ENCODE measurements around the gene BTBD16.

BTBD16 gene

GRCh38 chr10:122373108-122373507 lies 102.0 kb downstream of the BTBD16 start:
- Histone ChIP-seq H3K27ac (ENCODE audit: low read length) (no peak overlapping the region), H3K36me3 (ENCODE audit: control insufficient read depth in 1 of 2, insufficient read depth in 2 of 2, low read length in 2 of 2) (no peaks in the 10 kb centered on the region), H3K4me1 (ENCODE audit: control insufficient read depth in 1 of 2, insufficient read depth in 2 of 2, low read length in 2 of 2) (no peaks in the 10 kb centered on the region), H3K9me3 (ENCODE audit: control insufficient read depth in 1 of 2, low read length in 2 of 2) (no peaks in the 10 kb centered on the region), H3K27me3 (ENCODE audit: low read depth, low read length) (no peaks in the 10 kb centered on the region), H3K4me3 (ENCODE audit: low read depth in 1 of 2, low read length in 2 of 2) (peak overlapping the region in 1 of 2 donors; percentile 83)

- H3K9me3 ChIP-seq (ENCODE audit: control insufficient read depth in 1 of 2, low read length in 2 of 2), result no peaks in the 10 kb centered on the region
- peak overlapping the region; percentile 74 for H3K27ac ChIP-seq (ENCODE audit: low read length)
- no peaks in the 10 kb centered on the region for H3K4me1 ChIP-seq (ENCODE audit: control insufficient read depth in 1 of 2, insufficient read depth in 2 of 2, low read length in 2 of 2)
- H3K27me3 ChIP-seq (ENCODE audit: low read depth, low read length), result no peaks in the 10 kb centered on the region
- H3K36me3 ChIP-seq (ENCODE audit: control insufficient read depth in 1 of 2, insufficient read depth in 2 of 2, low read length in 2 of 2), result no peaks in the 10 kb centered on the region
- peak overlapping the region; percentile 79 to 83 for H3K4me3 ChIP-seq (ENCODE audit: low read depth in 1 of 2, low read length in 2 of 2)
Measured at GRCh38 chr10:122373721-122374120, 102.6 kb downstream of the BTBD16 start.

- Histone ChIP-seq H3K4me1 (ENCODE audit: control insufficient read depth in 1 of 2, insufficient read depth in 2 of 2, low read length in 2 of 2) (no peaks in the 10 kb centered on the region), H3K27me3 (ENCODE audit: low read depth, low read length) (no peaks in the 10 kb centered on the region), H3K36me3 (ENCODE audit: control insufficient read depth in 1 of 2, insufficient read depth in 2 of 2, low read length in 2 of 2) (no peaks in the 10 kb centered on the region), H3K4me3 (ENCODE audit: low read depth in 1 of 2, low read length in 2 of 2) (peak within 1 kb of the TSS; percentile 83 to 91), H3K27ac (ENCODE audit: low read length) (peak within 1 kb of the TSS; percentile 86), H3K9me3 (ENCODE audit: control insufficient read depth in 1 of 2, low read length in 2 of 2) (no peaks in the 10 kb centered on the region)
Measured at GRCh38 chr10:122374237-122374858, 103.3 kb downstream of the BTBD16 start, which contains the start of gene PLEKHA1. PLEKHA1 (plus strand) TSS chr10:122374708; CDS start chr10:122393201, 18,493 bp downstream.

- H3K4me3 ChIP-seq (ENCODE audit: low read depth in 1 of 2, low read length in 2 of 2), result peak overlapping the region; percentile 83 to 91
- H3K27ac ChIP-seq (ENCODE audit: low read length), result peak overlapping the region; percentile 86
- no peaks in the 10 kb centered on the region for H3K4me1 ChIP-seq (ENCODE audit: control insufficient read depth in 1 of 2, insufficient read depth in 2 of 2, low read length in 2 of 2)
- no peaks in the 10 kb centered on the region for H3K36me3 ChIP-seq (ENCODE audit: control insufficient read depth in 1 of 2, insufficient read depth in 2 of 2, low read length in 2 of 2)
- H3K9me3 ChIP-seq (ENCODE audit: control insufficient read depth in 1 of 2, low read length in 2 of 2), result no peaks in the 10 kb centered on the region
- H3K27me3 ChIP-seq (ENCODE audit: low read depth, low read length), result no peaks in the 10 kb centered on the region
Measured at GRCh38 chr10:122374859-122375678, 104.0 kb downstream of the BTBD16 start.

GRCh38 chr10:122375679-122376160 lies 104.6 kb downstream of the BTBD16 start:
- Histone ChIP-seq H3K4me1 (ENCODE audit: control insufficient read depth in 1 of 2, insufficient read depth in 2 of 2, low read length in 2 of 2) (no peaks in the 10 kb centered on the region), H3K9me3 (ENCODE audit: control insufficient read depth in 1 of 2, low read length in 2 of 2) (no peaks in the 10 kb centered on the region), H3K27ac (ENCODE audit: low read length) (peak overlapping the region; percentile 86), H3K4me3 (ENCODE audit: low read depth in 1 of 2, low read length in 2 of 2) (peak overlapping the region; percentile 83 to 91), H3K36me3 (ENCODE audit: control insufficient read depth in 1 of 2, insufficient read depth in 2 of 2, low read length in 2 of 2) (no peaks in the 10 kb centered on the region), H3K27me3 (ENCODE audit: low read depth, low read length) (no peaks in the 10 kb centered on the region)

- Histone ChIP-seq H3K9me3 (ENCODE audit: control insufficient read depth in 1 of 2, low read length in 2 of 2) (no peaks in the 10 kb centered on the region), H3K27me3 (ENCODE audit: low read depth, low read length) (no peaks in the 10 kb centered on the region), H3K4me1 (ENCODE audit: control insufficient read depth in 1 of 2, insufficient read depth in 2 of 2, low read length in 2 of 2) (no peaks in the 10 kb centered on the region), H3K27ac (ENCODE audit: low read length) (no peak overlapping the region), H3K4me3 (ENCODE audit: low read depth in 1 of 2, low read length in 2 of 2) (peak overlapping the region in 1 of 2 donors; percentile 91), H3K36me3 (ENCODE audit: control insufficient read depth in 1 of 2, insufficient read depth in 2 of 2, low read length in 2 of 2) (no peaks in the 10 kb centered on the region)
Measured at GRCh38 chr10:122376364-122376961, 105.4 kb downstream of the BTBD16 start.

- no peaks in the 10 kb centered on the region for H3K9me3 ChIP-seq (ENCODE audit: control insufficient read depth in 1 of 2, low read length in 2 of 2)
- H3K4me3 ChIP-seq (ENCODE audit: low read depth in 1 of 2, low read length in 2 of 2), result no peak overlapping the region
- H3K4me1 ChIP-seq (ENCODE audit: control insufficient read depth in 1 of 2, insufficient read depth in 2 of 2, low read length in 2 of 2), result no peaks in the 10 kb centered on the region
- H3K36me3 ChIP-seq (ENCODE audit: control insufficient read depth in 1 of 2, insufficient read depth in 2 of 2, low read length in 2 of 2), result no peaks in the 10 kb centered on the region
- H3K27ac ChIP-seq (ENCODE audit: low read length), result no peak overlapping the region
- no peaks in the 10 kb centered on the region for H3K27me3 ChIP-seq (ENCODE audit: low read depth, low read length)
Measured at GRCh38 chr10:122379041-122379440, 107.9 kb downstream of the BTBD16 start.

- no peaks in the 10 kb centered on the region for H3K9me3 ChIP-seq (ENCODE audit: control insufficient read depth in 1 of 2, low read length in 2 of 2)
- no peak overlapping the region for H3K4me3 ChIP-seq (ENCODE audit: low read depth in 1 of 2, low read length in 2 of 2)
- no peak overlapping the region for H3K27ac ChIP-seq (ENCODE audit: low read length)
- no peaks in the 10 kb centered on the region for H3K27me3 ChIP-seq (ENCODE audit: low read depth, low read length)
- H3K4me1 ChIP-seq (ENCODE audit: control insufficient read depth in 1 of 2, insufficient read depth in 2 of 2, low read length in 2 of 2), result no peaks in the 10 kb centered on the region
- no peaks in the 10 kb centered on the region for H3K36me3 ChIP-seq (ENCODE audit: control insufficient read depth in 1 of 2, insufficient read depth in 2 of 2, low read length in 2 of 2)
Measured at GRCh38 chr10:122379537-122379936, 108.4 kb downstream of the BTBD16 start.

- Histone ChIP-seq H3K36me3 (ENCODE audit: control insufficient read depth in 1 of 2, insufficient read depth in 2 of 2, low read length in 2 of 2) (no peaks in the 10 kb centered on the region), H3K4me1 (ENCODE audit: control insufficient read depth in 1 of 2, insufficient read depth in 2 of 2, low read length in 2 of 2) (no peaks in the 10 kb centered on the region), H3K9me3 (ENCODE audit: control insufficient read depth in 1 of 2, low read length in 2 of 2) (no peaks in the 10 kb centered on the region), H3K27me3 (ENCODE audit: low read depth, low read length) (no peaks in the 10 kb centered on the region), H3K27ac (ENCODE audit: low read length) (no peak overlapping the region), H3K4me3 (ENCODE audit: low read depth in 1 of 2, low read length in 2 of 2) (no peak overlapping the region)
Measured at GRCh38 chr10:122380703-122381102, 109.6 kb downstream of the BTBD16 start.

GRCh38 chr10:122381680-122382079 lies 110.6 kb downstream of the BTBD16 start:
- Histone ChIP-seq H3K36me3 (ENCODE audit: control insufficient read depth in 1 of 2, insufficient read depth in 2 of 2, low read length in 2 of 2) (no peaks in the 10 kb centered on the region), H3K9me3 (ENCODE audit: control insufficient read depth in 1 of 2, low read length in 2 of 2) (no peaks in the 10 kb centered on the region), H3K4me3 (ENCODE audit: low read depth in 1 of 2, low read length in 2 of 2) (no peak overlapping the region), H3K27ac (ENCODE audit: low read length) (no peak overlapping the region), H3K4me1 (ENCODE audit: control insufficient read depth in 1 of 2, insufficient read depth in 2 of 2, low read length in 2 of 2) (no peaks in the 10 kb centered on the region), H3K27me3 (ENCODE audit: low read depth, low read length) (no peaks in the 10 kb centered on the region)

- Histone ChIP-seq H3K9me3 (ENCODE audit: control insufficient read depth in 1 of 2, low read length in 2 of 2) (no peaks in the 10 kb centered on the region), H3K4me3 (ENCODE audit: low read depth in 1 of 2, low read length in 2 of 2) (no peak overlapping the region), H3K36me3 (ENCODE audit: control insufficient read depth in 1 of 2, insufficient read depth in 2 of 2, low read length in 2 of 2) (no peaks in the 10 kb centered on the region), H3K4me1 (ENCODE audit: control insufficient read depth in 1 of 2, insufficient read depth in 2 of 2, low read length in 2 of 2) (no peaks in the 10 kb centered on the region), H3K27ac (ENCODE audit: low read length) (no peak overlapping the region), H3K27me3 (ENCODE audit: low read depth, low read length) (no peaks in the 10 kb centered on the region)
Measured at GRCh38 chr10:122386514-122386913, 115.4 kb downstream of the BTBD16 start.

Measured in muscle layer of duodenum (tissue), 2 donors.